SK-N-SH (cell line): ENCODE results near the gene CRCP. TPM values are rescaled to one million over a fixed set of nuclear protein-coding genes. Genes with fewer than 3 reads are reported as not detected.
A peak's percentile ranks its signal among the peaks of the same experiment; 100 is the strongest.

Experiments used
- CTCF ChIA-PET: fragments of 300-600, 350-600 bp; formaldehyde crosslinking; extraction: SDS; loops from one replicate; lab custom pipeline; 2021; lab: Yijun Ruan, JAX
- POLR2A ChIA-PET: fragments of 350-600 bp; sonication (Branson Sonifier 250); formaldehyde crosslinking; extraction: SDS; loops from one replicate; lab custom pipeline; 2020; ENCODE audit warnings: antibody characterized with exemption, inconsistent platforms; lab: Yijun Ruan, JAX
- DNase-seq: peaks from one replicate; pipeline ENCODE4 v3.0.0; 2012
- H2AFZ ChIP-seq: fragments of 200-600 bp; sonication (generic); 2 replicates; pipeline ENCODE4 v1.8.1; 2016; ENCODE audit warnings: antibody characterized with exemption, mild to moderate bottlenecking, low read depth
- H3F3A ChIP-seq: fragments of 200-600 bp; sonication (generic); replicated peaks from 2 replicates; pipeline ENCODE3; 2016; ENCODE audit warnings: antibody characterized with exemption, mild to moderate bottlenecking; ENCODE audit not compliant: insufficient read depth
- H3K27ac ChIP-seq, 2 experiments: fragments of 200-500 bp in 1 of 2; fragments of 200-600 bp in 1 of 2; sonication (Bioruptor generic) in 1 of 2; sonication (generic), shearing (Covaris generic) in 1 of 2; 2 replicates each; pipeline versions ENCODE4 v1.5.1 to v1.6.1; 2014 to 2016; ENCODE audit warnings: low read depth in 2 of 2, inconsistent platforms in 1 of 2, low read length in 1 of 2, mild to moderate bottlenecking in 1 of 2, mixed read lengths in 1 of 2
- H3K27me3 ChIP-seq: fragments of 200-600 bp; sonication (generic), shearing (Covaris generic); 2 replicates; pipeline ENCODE4 v1.6.1; 2016; ENCODE audit warnings: mixed run types; ENCODE audit not compliant: insufficient read depth
- H3K36me3 ChIP-seq, 2 experiments: fragments of 200-500 bp in 1 of 2; fragments of 200-600 bp in 1 of 2; sonication (Bioruptor generic) in 1 of 2; sonication (generic) in 1 of 2; replicated peaks in 1 of 2; 2 replicates each; pipeline versions ENCODE3 to v1.5.1; 2014 to 2016; ENCODE audit warnings: low read length in 1 of 2, mild to moderate bottlenecking in 1 of 2; ENCODE audit not compliant: insufficient read depth in 2 of 2, control insufficient read depth in 1 of 2
- H3K4me1 ChIP-seq, 2 experiments: fragments of 200-500 bp in 1 of 2; fragments of 200-600 bp in 1 of 2; sonication (Bioruptor generic) in 1 of 2; sonication (generic), shearing (Covaris generic) in 1 of 2; 2 replicates each; pipeline versions ENCODE4 v1.5.1 to v1.6.1; 2014 to 2016; ENCODE audit warnings: low read depth in 1 of 2, low read length in 1 of 2, mixed run types in 1 of 2; ENCODE audit not compliant: insufficient read depth in 2 of 2, control insufficient read depth in 1 of 2
- H3K4me2 ChIP-seq: fragments of 200-600 bp; sonication (generic), shearing (Covaris generic); 2 replicates; pipeline ENCODE4 v1.6.1; 2017; ENCODE audit warnings: mixed run types
- H3K4me3 ChIP-seq, 2 experiments: fragments of 200-500 bp in 1 of 2; fragments of 200-600 bp in 1 of 2; sonication (Bioruptor generic) in 1 of 2; sonication (generic), shearing (Covaris generic) in 1 of 2; 2 replicates each; pipeline versions ENCODE4 v1.5.1 to v1.8.1; 2014 to 2016; ENCODE audit warnings: low read depth in 2 of 2, inconsistent platforms in 1 of 2, low read length in 1 of 2, mild to moderate bottlenecking in 1 of 2, mixed read lengths in 1 of 2, moderate library complexity in 1 of 2
- H3K79me2 ChIP-seq: fragments of 200-600 bp; sonication (generic); 2 replicates; pipeline ENCODE4 v1.8.1; 2017; ENCODE audit warnings: mild to moderate bottlenecking; ENCODE audit not compliant: insufficient read depth
- H3K9ac ChIP-seq: fragments of 200-600 bp; sonication (generic); 2 replicates; pipeline ENCODE4 v1.6.1; 2017; ENCODE audit warnings: mixed run types
- H3K9me2 ChIP-seq: fragments of 200-600 bp; sonication (generic); 2 replicates; pipeline ENCODE4 v1.6.1; 2017; ENCODE audit warnings: mixed run types
- H3K9me3 ChIP-seq: fragments of 200-600 bp; sonication (generic); 2 replicates; pipeline ENCODE4 v1.6.1; 2017; ENCODE audit warnings: mixed run types, mild to moderate bottlenecking, moderate library complexity
- H4K20me1 ChIP-seq: fragments of 200-600 bp; sonication (generic); 2 replicates; pipeline ENCODE4 v1.6.1; 2017; ENCODE audit warnings: mild to moderate bottlenecking, mixed run types; ENCODE audit not compliant: insufficient read depth
- CHD2 ChIP-seq: fragments of 150-350 bp; IDR thresholded peaks from 2 replicates; pipeline ENCODE4 v1.6.1; 2018; ENCODE audit warnings: low read length; ENCODE audit not compliant: partially characterized antibody
- CTCF ChIP-seq: fragments of 200-600 bp; sonication (generic); IDR thresholded peaks from 2 replicates; pipeline ENCODE4 v1.6.1; 2017; ENCODE audit warnings: antibody characterized with exemption, mild to moderate bottlenecking, moderate library complexity
- EP300 ChIP-seq, 2 experiments: IDR thresholded peaks; 2 replicates each; pipeline versions ENCODE4 v1.4.0 to v1.6.1; 2012; ENCODE audit warnings: borderline replicate concordance in 1 of 2, low read depth in 1 of 2, low read length in 1 of 2
- FOSL2 ChIP-seq: IDR thresholded peaks from 2 replicates; pipeline ENCODE4 v1.4.0; 2012; ENCODE audit warnings: low read depth, mild to moderate bottlenecking, moderate library complexity, borderline replicate concordance
- GATA2 ChIP-seq: sonication (generic); formaldehyde crosslinking; IDR thresholded peaks from 2 replicates; pipeline ENCODE4 v1.5.0; 2020; ENCODE audit warnings: mild to moderate bottlenecking, missing genetic modification reagents
- NFIC ChIP-seq: IDR thresholded peaks from 2 replicates; pipeline ENCODE4 v1.4.0; 2012; ENCODE audit warnings: borderline replicate concordance
- NRF1 ChIP-seq: IDR thresholded peaks from 2 replicates; pipeline ENCODE4 v1.6.1; 2012; ENCODE audit warnings: low read depth, mild to moderate bottlenecking, low read length
- POLR2AphosphoS5 ChIP-seq: IDR thresholded peaks from 2 replicates; pipeline ENCODE4 v1.6.1; 2012; ENCODE audit warnings: low read depth, low read length
- SMC3 ChIP-seq: IDR thresholded peaks from 2 replicates; pipeline ENCODE4 v1.6.1; 2012; ENCODE audit warnings: low read depth, low read length, improper control_type of control experiment
- TCF12 ChIP-seq: IDR thresholded peaks from 2 replicates; pipeline ENCODE4 v1.4.0; 2012
- TEAD4 ChIP-seq: IDR thresholded peaks from 2 replicates; pipeline ENCODE4 v1.4.0; 2012; ENCODE audit warnings: mild to moderate bottlenecking, borderline replicate concordance; ENCODE audit not compliant: insufficient read depth
- WGBS: methylation state at CpG from one replicate; pipeline ENCODE4 v1.1.6; 2017; ENCODE audit warnings: low lambda C conversion rate; 5-methylcytosine and 5-hydroxymethylcytosine counted together
- polyA plus RNA-seq, 3 experiments: library from polyadenylated mRNA; depleted of rRNA; stranded (reverse); fragments of >200 nt; gene quantifications; 2 replicates each; pipeline ENCODE4 v1.2.3, GENCODE V29; 2012
- TF ChIP-seq, protein P1 (sequence below): IDR thresholded peaks from 2 replicates; pipeline ENCODE4 v1.4.0; 2012; ENCODE audit warnings: low read depth, borderline replicate concordance
- TF ChIP-seq, protein P2 (sequence below): IDR thresholded peaks from 2 replicates; pipeline ENCODE4; 2012

The CRCP gene
- polyA plus RNA-seq, 1 of the 3 experiments (the other 2 are of a cell fraction): 34.0 TPM

- TF ChIP-seq SMC3 (no peak), TEAD4 (no peak), CTCF (no peak)
- TF ChIP-seq, protein P1, sequence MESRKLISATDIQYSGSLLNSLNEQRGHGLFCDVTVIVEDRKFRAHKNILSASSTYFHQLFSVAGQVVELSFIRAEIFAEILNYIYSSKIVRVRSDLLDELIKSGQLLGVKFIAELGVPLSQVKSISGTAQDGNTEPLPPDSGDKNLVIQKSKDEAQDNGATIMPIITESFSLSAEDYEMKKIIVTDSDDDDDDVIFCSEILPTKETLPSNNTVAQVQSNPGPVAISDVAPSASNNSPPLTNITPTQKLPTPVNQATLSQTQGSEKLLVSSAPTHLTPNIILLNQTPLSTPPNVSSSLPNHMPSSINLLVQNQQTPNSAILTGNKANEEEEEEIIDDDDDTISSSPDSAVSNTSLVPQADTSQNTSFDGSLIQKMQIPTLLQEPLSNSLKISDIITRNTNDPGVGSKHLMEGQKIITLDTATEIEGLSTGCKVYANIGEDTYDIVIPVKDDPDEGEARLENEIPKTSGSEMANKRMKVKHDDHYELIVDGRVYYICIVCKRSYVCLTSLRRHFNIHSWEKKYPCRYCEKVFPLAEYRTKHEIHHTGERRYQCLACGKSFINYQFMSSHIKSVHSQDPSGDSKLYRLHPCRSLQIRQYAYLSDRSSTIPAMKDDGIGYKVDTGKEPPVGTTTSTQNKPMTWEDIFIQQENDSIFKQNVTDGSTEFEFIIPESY: no peak
- TF ChIP-seq, all 33 proteins: peak for 0
Measured at GRCh38 chr7:66164356-66164755, 49.7 kb downstream of the CRCP start (continued).

DNA sequence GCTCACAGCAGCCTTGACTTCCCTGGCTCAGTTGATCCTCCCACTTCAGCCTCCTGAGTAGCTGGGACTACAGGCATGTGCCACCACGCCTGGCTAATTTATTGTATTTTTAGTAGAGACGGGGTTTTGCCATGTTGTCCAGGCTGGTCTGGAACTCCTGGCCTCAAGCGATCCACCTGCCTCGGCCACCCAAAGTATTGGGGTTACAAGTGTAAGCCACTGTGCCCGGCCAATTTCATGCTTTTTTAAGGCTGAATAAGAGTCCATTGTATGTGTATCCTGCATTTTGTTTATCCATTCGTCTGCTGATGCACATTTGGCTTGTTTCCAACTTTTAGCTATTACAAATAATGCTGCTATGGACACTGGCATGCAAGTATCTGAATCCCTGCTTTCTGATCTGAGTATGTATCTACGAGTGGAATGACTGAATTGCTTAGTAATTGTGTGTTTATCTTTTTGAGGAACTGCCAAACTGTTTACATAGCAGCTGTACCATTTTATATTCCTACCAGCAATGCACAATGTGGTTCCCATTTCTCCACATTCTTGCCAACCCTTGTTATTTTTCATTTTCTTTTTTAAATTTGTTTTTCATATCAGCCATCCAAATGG, 53.2 kb downstream of the CRCP start:
- Histone ChIP-seq H3K27me3 (no peaks in the 10 kb centered on the region), H3K79me2 (no peaks in the 10 kb centered on the region), H3K9me2 (no peaks in the 10 kb centered on the region), H3K4me3 (no peak overlapping the region), H3K9ac (no peak overlapping the region), H2AFZ (no peak overlapping the region), H3K9me3 (no peaks in the 10 kb centered on the region), H4K20me1 (no peaks in the 10 kb centered on the region)
- POLR2A ChIA-PET: no interaction called here
- CTCF ChIA-PET: interaction anchor here (2.0 kb wide), 1 partner anchor 14 kb away, joined by 5 read pairs; no protein-coding TSS in a partner anchor
- TF ChIP-seq TCF12: peak; percentile 53
- TF ChIP-seq EP300 (IDR thresholded peaks at IDR 0.05; ENCODE audit: borderline replicate concordance in 1 of 2, low read depth in 1 of 2, low read length in 1 of 2): peak in 1 of 2 experiments; percentile 36; a peak in 1 of 4 replicates
- no peak for TF ChIP-seq CHD2
- no peak for TF ChIP-seq NRF1
- TF ChIP-seq, protein P2, sequence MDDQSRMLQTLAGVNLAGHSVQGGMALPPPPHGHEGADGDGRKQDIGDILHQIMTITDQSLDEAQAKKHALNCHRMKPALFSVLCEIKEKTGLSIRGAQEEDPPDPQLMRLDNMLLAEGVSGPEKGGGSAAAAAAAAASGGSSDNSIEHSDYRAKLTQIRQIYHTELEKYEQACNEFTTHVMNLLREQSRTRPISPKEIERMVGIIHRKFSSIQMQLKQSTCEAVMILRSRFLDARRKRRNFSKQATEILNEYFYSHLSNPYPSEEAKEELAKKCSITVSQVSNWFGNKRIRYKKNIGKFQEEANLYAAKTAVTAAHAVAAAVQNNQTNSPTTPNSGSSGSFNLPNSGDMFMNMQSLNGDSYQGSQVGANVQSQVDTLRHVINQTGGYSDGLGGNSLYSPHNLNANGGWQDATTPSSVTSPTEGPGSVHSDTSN: 0 out of 2 replicates have a peak, but pooled peaks have one; percentile 21
- TF ChIP-seq POLR2AphosphoS5: 0 out of 2 replicates have a peak, but pooled peaks have one; percentile 20
- peak; percentile 30; the same call in 1 of the 2 replicates for TF ChIP-seq FOSL2
- TF ChIP-seq GATA2 (CRISPR knock-in tag): peak; percentile 9; the same call in 1 of the 2 replicates
- TF ChIP-seq NFIC: peak; percentile 93
- TF ChIP-seq, all 33 proteins: peak for 7
- Histone ChIP-seq H3K4me2 (no peak overlapping the region), H3F3A (peaks cover 6% of the 10 kb centered on the region), H3K27ac (no peak overlapping the region), H3K36me3 (no peaks in the 10 kb centered on the region), H3K4me1 (no peaks in the 10 kb centered on the region)
- 55% methylated on average over 7 of the region's 7 CpGs for WGBS
- DNase-seq: peak; percentile 39
